NCI-H2107 treated with DMSO at 0.1 percent for 48 hours (cell line): ENCODE measurements around the gene PORCN.

Experiments
- DNase-seq: peaks from one replicate; lab custom pipeline; 2025; ENCODE audit not compliant: unreplicated experiment; lab: John Stamatoyannopoulos, UW

The PORCN gene

GRCh38 chrX:48508400-48509244 lies at the start of gene PORCN:
TSS of gene PORCN (plus strand) at chrX:48508992. CDS start at chrX:48509821, 829 bp downstream.
- peak; percentile 43 for DNase-seq

GRCh38 chrX:48459483-48459882 lies 49.3 kb upstream of the PORCN start:
- DNase-seq, result no peak

GRCh38 chrX:48460031-48460430 lies 48.8 kb upstream of the PORCN start:
- DNase-seq, result no peak

GRCh38 chrX:48460606-48461005 lies 48.2 kb upstream of the PORCN start:
- no peak for DNase-seq

DNA sequence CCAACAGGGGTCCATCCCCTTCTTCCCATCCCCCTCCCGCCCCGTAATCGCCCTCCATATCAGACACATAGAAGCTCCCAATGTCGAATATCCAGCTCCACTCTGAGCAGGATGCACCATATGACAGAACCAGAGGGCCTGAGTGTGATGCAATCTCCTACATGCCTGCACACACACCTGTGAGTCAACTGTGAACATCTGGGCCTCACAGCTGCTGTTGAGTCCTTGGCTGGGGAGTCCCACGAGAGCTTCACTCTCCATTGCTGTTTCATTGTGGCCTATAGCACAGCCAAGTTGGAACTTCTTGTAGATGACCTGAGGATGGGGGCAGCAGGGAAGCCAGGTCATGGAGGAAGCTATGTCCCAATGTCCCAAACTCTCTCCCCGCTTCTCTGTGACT lies 47.0 kb upstream of the PORCN start:
- DNase-seq, result no peak

DNA sequence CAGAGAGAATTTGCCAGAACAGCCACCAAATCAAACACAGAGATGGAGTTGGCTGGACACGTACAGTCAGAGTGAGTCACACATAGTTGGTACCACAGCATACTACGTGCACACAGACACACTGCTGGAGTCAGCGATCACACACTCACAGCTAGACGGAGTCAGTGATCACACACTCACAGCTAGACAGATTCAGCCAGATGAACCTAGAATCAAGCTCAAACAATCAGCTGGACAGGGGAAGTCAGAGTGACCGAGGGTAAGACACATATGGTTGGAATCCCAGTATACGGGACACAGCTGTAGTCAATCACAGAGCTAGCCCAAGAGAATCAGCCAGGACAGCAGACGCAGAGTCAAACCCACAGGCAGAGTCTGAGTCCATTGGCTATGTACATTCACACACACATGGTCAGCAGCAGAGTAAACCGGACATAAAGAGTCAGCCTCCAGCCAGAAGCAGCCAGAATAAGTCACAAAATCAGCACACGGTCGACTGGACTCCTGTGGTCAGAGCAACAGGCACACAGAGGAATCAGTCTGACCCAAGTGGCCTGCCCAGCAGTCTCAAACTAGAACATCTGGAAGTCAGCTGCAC lies 43.4 kb upstream of the PORCN start:
- DNase-seq, result no peak

DNA sequence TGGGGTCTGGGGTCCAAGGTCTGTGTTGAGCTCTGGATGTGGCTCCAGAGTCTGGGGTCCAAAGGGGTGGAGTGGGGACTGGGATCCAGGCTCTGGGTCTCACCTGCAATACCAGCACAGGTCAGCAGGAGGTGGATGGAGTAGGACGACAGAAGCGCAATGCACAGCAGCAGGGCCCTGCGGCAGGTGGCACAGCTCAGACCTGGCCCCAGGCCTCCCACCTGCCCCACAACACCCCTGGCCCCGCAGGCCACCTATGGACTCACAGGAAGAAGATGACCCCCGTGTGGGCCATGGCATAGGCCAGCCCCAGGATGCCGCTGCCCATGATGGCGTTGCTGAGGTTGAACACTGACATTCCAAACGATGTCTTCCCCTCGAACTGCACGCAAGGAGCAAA lies 42.1 kb upstream of the PORCN start:
- DNase-seq, result no peak

- DNase-seq, result no peak
Measured at GRCh38 chrX:48467281-48467761, 41.5 kb upstream of the PORCN start.

DNA sequence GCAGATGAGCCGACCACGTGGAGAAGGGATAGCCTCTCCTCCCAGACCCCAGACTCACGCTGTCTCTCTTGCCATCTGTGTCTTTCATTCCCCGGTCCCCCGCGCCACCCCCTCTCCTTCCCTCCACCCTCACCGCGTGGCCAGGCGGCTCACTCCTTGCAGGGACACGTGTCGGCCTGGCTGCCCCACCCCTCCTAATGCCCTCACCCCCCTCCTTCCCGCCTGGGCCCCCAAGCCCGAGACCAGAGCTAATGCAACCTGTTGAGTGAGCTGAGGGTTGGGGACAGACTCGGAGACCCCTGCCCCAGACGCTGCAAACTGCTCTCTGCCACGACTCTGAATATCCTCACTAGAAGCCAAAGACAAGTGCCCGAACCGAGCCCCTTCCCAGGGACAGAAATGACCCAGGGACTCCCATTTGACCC lies 40.5 kb upstream of the PORCN start:
- DNase-seq, result no peak

DNA sequence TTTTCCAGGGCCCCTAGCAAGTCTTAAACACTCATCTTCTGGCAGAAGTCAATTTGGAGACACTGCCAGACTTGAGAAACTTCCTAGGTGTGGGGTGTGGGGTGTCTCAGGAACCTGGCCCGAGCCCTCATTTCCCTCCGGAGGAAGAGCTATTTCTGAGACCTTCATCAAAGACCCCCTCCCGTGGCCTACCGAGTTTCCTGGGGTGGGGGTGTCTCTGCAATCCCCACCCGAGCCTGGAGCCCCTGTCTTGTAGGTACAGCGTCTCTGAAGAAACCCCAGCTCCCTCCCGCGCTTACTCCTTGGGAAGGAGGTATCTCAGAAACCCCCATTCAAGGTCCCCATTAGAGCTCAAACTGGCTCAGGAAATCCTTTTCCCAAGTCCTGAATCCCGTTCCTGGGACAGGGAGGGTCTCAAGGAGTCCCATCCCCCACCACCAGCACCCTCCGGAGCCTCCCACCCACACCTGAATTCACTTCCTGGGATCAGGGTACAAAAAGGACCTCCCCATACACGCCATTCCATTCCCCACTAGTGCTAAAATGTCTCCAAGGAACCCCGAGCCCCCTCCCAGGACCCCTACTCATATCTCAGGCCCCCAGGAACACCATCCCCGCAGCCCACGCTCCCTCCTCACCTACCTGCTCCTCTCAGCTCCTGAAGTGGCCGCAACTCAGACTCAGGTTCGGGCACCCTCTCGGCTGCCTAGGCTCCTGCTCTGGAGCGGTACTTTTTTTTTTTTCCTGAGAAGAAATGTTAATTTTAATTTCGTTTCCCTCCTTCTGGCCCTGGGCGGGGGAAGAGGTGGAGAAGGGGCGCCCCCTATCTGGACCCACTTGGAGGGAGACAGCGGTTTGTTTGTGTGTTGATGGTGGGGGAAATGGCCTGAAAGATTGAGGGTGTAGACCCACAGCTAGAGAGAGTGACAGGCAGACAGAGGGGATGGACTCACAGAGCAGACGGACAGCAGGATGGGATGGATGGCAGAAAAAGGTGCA lies 39.8 kb upstream of the PORCN start:
- no peak for DNase-seq

GRCh38 chrX:48470110-48470832 lies 38.5 kb upstream of the PORCN start, which contains the start of gene SLC38A5:
TSS of gene SLC38A5 (minus strand) at chrX:48470260. CDS start at chrX:48467924, 2,336 bp downstream.
- no peak for DNase-seq

DNA sequence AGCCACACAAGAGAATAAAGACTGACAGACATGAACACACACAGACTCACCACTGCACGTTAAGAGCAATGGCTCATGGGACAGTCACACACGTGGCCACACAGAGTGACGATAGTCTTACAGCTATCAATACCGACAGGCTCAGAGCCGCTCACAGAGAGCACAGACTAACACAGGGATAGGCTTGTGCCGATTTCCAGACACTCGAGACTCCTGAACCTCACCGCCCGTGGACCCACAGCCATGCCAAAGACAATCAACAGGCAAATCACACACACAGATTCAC lies 38.0 kb upstream of the PORCN start:
- no peak for DNase-seq

DNA sequence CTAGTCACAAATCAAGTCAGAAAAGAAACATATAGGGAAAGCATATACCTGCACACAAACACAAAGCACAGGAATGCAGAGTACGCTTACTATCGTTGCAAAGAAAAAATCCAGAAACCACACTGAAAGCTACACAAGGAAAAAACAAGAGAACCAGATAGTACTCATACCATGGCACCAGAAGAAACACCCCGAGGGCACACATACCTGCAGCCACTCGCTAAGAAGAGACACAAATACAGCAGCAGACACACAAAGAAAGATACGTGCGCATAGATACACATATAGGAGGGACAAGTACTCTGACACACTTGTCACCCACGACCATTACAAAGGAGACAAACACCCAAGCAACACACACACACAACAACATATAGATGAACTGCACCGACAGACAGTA lies 37.3 kb upstream of the PORCN start:
- no peak for DNase-seq

DNA sequence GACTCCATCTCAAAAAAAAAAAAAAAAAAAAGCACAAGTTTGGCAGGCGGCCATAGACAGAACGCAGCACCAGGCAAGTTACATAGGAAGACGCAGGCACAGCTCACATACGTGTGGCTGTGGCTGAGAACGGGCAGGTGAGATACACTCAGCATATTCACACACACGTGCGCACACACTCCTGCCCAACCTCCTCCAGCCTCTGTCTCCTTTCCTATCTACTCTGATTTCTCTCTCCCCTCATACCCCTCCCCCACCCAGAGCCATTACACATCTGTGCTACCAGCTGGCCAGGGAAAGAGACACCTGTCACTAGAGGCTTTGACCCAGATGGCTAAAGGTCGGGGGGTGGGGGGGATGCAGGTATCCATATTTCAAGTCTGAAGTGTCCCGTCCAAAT lies 36.6 kb upstream of the PORCN start:
- peak; percentile 11 for DNase-seq

DNA sequence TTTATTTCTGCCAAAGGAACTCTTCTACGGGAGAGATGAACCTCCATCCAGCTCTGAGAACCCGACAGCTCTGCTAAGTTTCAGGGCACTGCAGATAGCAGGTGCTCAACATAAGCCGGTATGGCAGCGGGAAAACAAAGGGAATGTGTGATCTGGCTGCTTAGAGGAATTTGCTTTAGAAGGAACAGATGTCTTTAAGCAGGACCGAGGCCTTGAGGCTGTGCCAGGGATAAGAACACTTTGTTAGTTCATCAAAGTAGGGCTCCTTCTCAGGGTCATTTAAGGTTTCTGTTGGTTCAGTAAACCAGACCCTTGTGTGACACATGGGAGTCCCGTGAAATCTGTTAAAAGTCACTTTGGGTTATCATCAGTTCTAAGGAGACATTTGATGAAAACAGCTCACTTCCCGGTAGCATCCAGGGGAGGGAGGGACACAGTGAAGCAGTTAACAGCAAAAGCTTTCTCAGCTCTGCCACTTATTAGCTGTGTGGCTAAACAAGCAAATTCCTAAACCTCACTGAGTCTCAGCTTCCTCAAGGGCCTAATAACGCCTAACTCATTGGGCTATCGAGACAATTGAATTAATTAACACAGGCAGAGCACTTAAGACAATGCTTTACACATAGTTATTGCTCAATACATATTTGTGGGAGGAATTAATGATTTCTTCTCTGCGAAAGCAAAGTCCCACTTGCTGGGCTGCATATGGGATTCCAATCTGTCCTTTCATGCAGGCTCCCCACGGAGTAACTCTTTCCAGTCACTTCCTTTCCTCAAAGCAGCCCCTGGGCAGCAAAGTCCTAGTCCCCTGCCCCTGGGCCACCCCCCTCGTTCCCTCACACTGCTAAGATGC lies 35.7 kb upstream of the PORCN start:
- DNase-seq, result no peak

GRCh38 chrX:48473704-48473990 lies 35.1 kb upstream of the PORCN start:
- DNase-seq, result no peak

GRCh38 chrX:48474127-48474526 lies 34.7 kb upstream of the PORCN start:
- no peak for DNase-seq

DNA sequence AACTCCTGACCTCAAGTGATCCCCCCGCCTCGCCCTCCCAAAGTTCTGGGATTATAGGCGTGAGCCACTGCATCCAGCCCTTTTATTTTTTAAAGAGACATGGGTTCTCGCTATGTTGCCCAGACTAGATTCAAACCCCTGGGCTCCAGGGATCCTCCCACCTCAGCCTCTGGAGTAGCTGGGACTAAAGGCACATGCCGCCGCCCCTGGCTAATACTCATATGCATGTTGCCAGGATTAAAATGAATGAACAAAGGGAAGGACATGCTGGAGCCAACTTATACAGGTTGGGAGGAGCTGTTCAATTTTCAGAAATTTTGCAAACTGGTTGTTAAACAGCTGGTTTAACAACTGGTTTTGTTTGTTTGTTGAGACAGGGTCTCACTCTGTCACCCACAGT lies 34.2 kb upstream of the PORCN start:
- no peak for DNase-seq

- no peak for DNase-seq
Measured at GRCh38 chrX:48475296-48475695, 33.5 kb upstream of the PORCN start.
